GM23338 (cell line): Measurements from ENCODE around the gene CTTN. TPM values are rescaled to one million over a fixed set of nuclear protein-coding genes. Genes with fewer than 3 reads are reported as not detected.

Experiments used
- ATAC-seq: fragments of 200-7000 bp; cut with Tn5 transposase; 3 replicates; pipeline ENCODE4 v1.9.1; 2020
- DNase-seq: peaks from one replicate; pipeline ENCODE4 v3.0.0-alpha.2; 2015; ENCODE audit warnings: low spot score
- H2AFZ ChIP-seq: fragments of 200-600 bp; sonication (generic); 2 replicates; pipeline ENCODE4 v1.8.0; 2016; ENCODE audit warnings: antibody characterized with exemption, mild to moderate bottlenecking, moderate library complexity
- H3F3A ChIP-seq: fragments of 200-600 bp; sonication (generic); replicated peaks from 2 replicates; pipeline ENCODE4 v1.8.0; 2017; ENCODE audit warnings: antibody characterized with exemption, mixed run types, low read depth
- H3K27ac ChIP-seq: fragments of 200-600 bp; sonication (generic); 2 replicates; pipeline ENCODE4 v1.6.1; 2016; ENCODE audit warnings: low read depth
- H3K27me3 ChIP-seq: fragments of 200-600 bp; sonication (generic); 2 replicates; pipeline ENCODE4 v1.8.0; 2016; ENCODE audit warnings: mild to moderate bottlenecking, mixed run types, moderate library complexity; ENCODE audit not compliant: insufficient read depth
- H3K36me3 ChIP-seq: fragments of 200-600 bp; sonication (generic); 2 replicates; pipeline ENCODE4 v1.8.0; 2016; ENCODE audit warnings: mild to moderate bottlenecking; ENCODE audit not compliant: insufficient read depth
- H3K4me1 ChIP-seq: fragments of 200-600 bp; sonication (generic); 2 replicates; pipeline ENCODE4 v1.8.0; 2016; ENCODE audit warnings: mild to moderate bottlenecking, moderate library complexity; ENCODE audit not compliant: insufficient read depth
- H3K4me2 ChIP-seq: fragments of 200-600 bp; sonication (generic); 2 replicates; pipeline ENCODE4 v1.7.1; 2017; ENCODE audit warnings: mixed run types
- H3K4me3 ChIP-seq: fragments of 200-600 bp; sonication (generic); 2 replicates; pipeline ENCODE4 v1.6.1; 2016; ENCODE audit warnings: mixed run types
- H3K79me2 ChIP-seq: fragments of 200-600 bp; sonication (generic); replicated peaks from 2 replicates; pipeline ENCODE4 v1.8.0; 2017; ENCODE audit warnings: mild to moderate bottlenecking; ENCODE audit not compliant: insufficient read depth
- H3K9me2 ChIP-seq: fragments of 200-600 bp; sonication (generic); 2 replicates; pipeline ENCODE4 v1.8.0; 2017; ENCODE audit not compliant: insufficient read depth
- H4K20me1 ChIP-seq: fragments of 200-600 bp; sonication (generic); replicated peaks from 2 replicates; pipeline ENCODE4 v1.8.0; 2017; ENCODE audit warnings: mild to moderate bottlenecking; ENCODE audit not compliant: insufficient read depth
- H3K27ac Mint-ChIP-seq: 2 replicates; pipeline ENCODE4 v1.8.0; 2020; ENCODE audit warnings: inconsistent platforms, mild to moderate bottlenecking, moderate library complexity, mixed read lengths
- H3K27me3 Mint-ChIP-seq: 3 replicates; pipeline ENCODE4 v1.8.0; 2022; ENCODE audit warnings: low read depth, mild to moderate bottlenecking, moderate library complexity, mixed read lengths, inconsistent platforms; ENCODE audit not compliant: insufficient read depth, poor library complexity
- H3K36me3 Mint-ChIP-seq: 3 replicates; pipeline ENCODE4 v1.8.0; 2021; ENCODE audit warnings: low read depth, mild to moderate bottlenecking, inconsistent platforms, moderate library complexity, mixed read lengths
- H3K4me1 Mint-ChIP-seq: 3 replicates; pipeline ENCODE4 v1.8.0; 2020; ENCODE audit warnings: mild to moderate bottlenecking, inconsistent platforms, mixed read lengths
- H3K4me3 Mint-ChIP-seq: 3 replicates; pipeline ENCODE4 v1.8.0; 2021; ENCODE audit warnings: moderate library complexity, mild to moderate bottlenecking, inconsistent platforms, mixed read lengths
- H3K9me3 Mint-ChIP-seq: 3 replicates; pipeline ENCODE4 v1.8.0; 2020; ENCODE audit warnings: moderate library complexity, mild to moderate bottlenecking, inconsistent platforms, mixed read lengths
- CREB1 ChIP-seq: fragments of 250-450 bp; sonication (Bioruptor Pico); IDR thresholded peaks from 2 replicates; pipeline ENCODE4 v1.5.0; 2020; ENCODE audit warnings: low read depth, mild to moderate bottlenecking, moderate library complexity
- EZH2 ChIP-seq: fragments of 200-600 bp; sonication (generic); IDR thresholded peaks from one replicate; pipeline ENCODE4 v1.8.0; 2017; ENCODE audit warnings: antibody characterized with exemption, mild to moderate bottlenecking, low read depth; ENCODE audit not compliant: unreplicated experiment
- EZH2phosphoT487 ChIP-seq: fragments of 200-600 bp; sonication (generic); IDR thresholded peaks from one replicate; pipeline ENCODE4 v1.8.1; 2018; ENCODE audit warnings: antibody characterized with exemption; ENCODE audit not compliant: unreplicated experiment
- JUNB ChIP-seq: IDR thresholded peaks from one replicate; pipeline ENCODE4 v1.6.1; 2016; ENCODE audit warnings: antibody characterized with exemption; ENCODE audit not compliant: unreplicated experiment
- NANOG ChIP-seq: IDR thresholded peaks from 2 replicates; pipeline ENCODE4 v1.6.1; 2016; ENCODE audit warnings: antibody characterized with exemption, borderline replicate concordance
- POLR2AphosphoS5 ChIP-seq: IDR thresholded peaks from 2 replicates; pipeline ENCODE4 v1.6.1; 2016; ENCODE audit warnings: antibody characterized with exemption, low read depth
- ZNF114 ChIP-seq: fragments of 250-450 bp; sonication (Bioruptor Pico); IDR thresholded peaks from 2 replicates; pipeline ENCODE4 v1.5.0; 2020; ENCODE audit warnings: mild to moderate bottlenecking, moderate library complexity
- ZNF331 ChIP-seq: fragments of 250-450 bp; sonication (Bioruptor Pico); IDR thresholded peaks from 2 replicates; pipeline ENCODE4 v1.5.0; 2020; ENCODE audit warnings: low read depth, mild to moderate bottlenecking, moderate library complexity
- polyA plus RNA-seq: library from polyadenylated mRNA; unstranded; fragments of >200 nt; fragmentation: Nextera tagmentation; extraction: Ambion mirVana; gene quantifications from 2 replicates; pipeline ENCODE4 v1.2.1, GENCODE V29; 2016
- total RNA-seq: library from RNA; depleted of rRNA; stranded (reverse); fragments of >200 nt; shearing (Covaris generic); gene quantifications from 2 replicates; pipeline ENCODE4 v1.2.3, GENCODE V29; 2014
- TF ChIP-seq, protein P1 (sequence below), 2 experiments: fragments of 200-600 bp in 1 of 2; sonication (generic) in 1 of 2; conservative IDR thresholded peaks; 2 replicates each; pipeline versions ENCODE4 v1.5.1 to v1.6.1; 2016 to 2017; ENCODE audit warnings: antibody characterized with exemption in 2 of 2, low read depth in 2 of 2, mild to moderate bottlenecking in 2 of 2, moderate library complexity in 1 of 2
- TF ChIP-seq, protein P2 (sequence below): IDR thresholded peaks from one replicate; pipeline ENCODE4 v1.6.1; 2018; ENCODE audit warnings: antibody characterized with exemption; ENCODE audit not compliant: unreplicated experiment

Gene CTTN
- total and polyA plus RNA-seq, 2 experiments from 2014 or later = 163 to 343 TPM

DNA sequence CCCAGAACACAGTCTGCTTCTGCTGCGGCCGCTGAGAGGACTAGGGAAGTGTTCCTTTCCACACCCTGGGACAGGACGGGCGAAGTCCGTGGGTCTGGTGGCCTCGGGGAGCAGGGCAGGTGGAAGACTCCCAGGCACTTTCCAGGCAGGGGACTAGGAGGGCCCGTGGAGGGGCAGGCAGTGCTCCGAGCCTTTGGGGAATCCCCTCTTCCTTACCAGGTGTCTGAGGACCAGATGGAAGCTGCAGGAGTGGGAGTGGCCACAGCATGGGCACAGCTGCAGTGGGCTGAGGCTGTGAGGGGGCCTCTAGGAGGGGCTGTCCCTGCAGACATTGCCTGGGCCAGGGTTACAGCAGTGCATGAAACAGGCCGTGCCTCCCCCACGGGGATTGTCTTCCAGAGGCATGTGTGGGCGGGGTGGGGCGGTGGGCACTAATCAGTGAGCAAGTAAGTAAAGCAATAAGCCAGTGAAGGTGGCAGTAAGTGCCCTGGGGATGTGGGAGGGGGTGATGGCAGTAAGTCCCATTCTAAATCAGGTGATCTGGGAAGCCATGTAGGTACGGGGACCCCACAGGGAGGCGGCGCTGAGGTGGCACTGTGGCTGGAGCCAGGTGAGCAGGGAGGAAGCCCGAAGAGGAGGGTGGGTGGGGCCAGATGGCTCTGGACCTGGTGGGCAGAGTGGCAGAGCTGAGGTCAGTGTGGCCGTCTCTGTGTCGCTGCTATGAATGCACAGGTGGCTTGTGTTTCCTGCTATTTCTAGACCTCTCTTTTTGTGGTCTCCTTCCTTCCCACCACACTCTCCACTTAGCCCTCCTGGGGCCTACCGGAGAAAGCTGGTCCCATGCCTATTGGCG is 66.4 kb downstream of the CTTN start (continued):
- TF ChIP-seq POLR2AphosphoS5 (no peak), EZH2 (no peak), JUNB (no peak), NANOG (no peak), ZNF114 (CRISPR knock-in tag) (no peak), CREB1 (CRISPR knock-in tag) (no peak)
- TF ChIP-seq, protein P1, sequence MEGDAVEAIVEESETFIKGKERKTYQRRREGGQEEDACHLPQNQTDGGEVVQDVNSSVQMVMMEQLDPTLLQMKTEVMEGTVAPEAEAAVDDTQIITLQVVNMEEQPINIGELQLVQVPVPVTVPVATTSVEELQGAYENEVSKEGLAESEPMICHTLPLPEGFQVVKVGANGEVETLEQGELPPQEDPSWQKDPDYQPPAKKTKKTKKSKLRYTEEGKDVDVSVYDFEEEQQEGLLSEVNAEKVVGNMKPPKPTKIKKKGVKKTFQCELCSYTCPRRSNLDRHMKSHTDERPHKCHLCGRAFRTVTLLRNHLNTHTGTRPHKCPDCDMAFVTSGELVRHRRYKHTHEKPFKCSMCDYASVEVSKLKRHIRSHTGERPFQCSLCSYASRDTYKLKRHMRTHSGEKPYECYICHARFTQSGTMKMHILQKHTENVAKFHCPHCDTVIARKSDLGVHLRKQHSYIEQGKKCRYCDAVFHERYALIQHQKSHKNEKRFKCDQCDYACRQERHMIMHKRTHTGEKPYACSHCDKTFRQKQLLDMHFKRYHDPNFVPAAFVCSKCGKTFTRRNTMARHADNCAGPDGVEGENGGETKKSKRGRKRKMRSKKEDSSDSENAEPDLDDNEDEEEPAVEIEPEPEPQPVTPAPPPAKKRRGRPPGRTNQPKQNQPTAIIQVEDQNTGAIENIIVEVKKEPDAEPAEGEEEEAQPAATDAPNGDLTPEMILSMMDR (conservative IDR thresholded peaks at IDR 0.05; ENCODE audit: low read depth in 2 of 2) = no peak

DNA sequence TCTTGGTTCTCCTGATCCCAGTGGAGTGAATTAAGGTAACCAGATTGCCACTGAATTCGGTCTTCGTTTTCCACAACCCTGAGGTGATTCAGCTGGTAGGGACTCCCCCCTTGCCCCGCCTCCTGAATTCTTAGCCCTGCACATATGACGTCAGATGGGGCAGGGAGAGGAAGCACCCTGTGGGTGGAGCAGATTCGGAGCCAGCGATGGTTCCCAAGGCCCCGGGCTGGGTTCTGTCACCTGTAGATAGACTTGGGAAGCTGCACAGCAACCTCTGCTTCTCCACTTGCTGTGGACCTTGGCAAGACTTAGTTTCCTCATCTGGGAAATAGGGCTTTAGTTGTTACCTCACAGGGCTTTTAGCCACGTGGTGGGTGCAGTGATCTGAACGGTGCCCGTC is 67.8 kb downstream of the CTTN start:
- Mint-ChIP-seq H3K9me3 (0 out of 3 replicates have a peak, but pooled peaks cover 5% of the 10 kb centered on the region), H3K4me3 (no peak overlapping the region), H3K27ac (no peak overlapping the region), H3K27me3 (peaks cover 7% of the 10 kb centered on the region), H3K36me3 (peaks cover 5% of the 10 kb centered on the region), H3K4me1 (peaks cover 33% of the 10 kb centered on the region)
- Histone ChIP-seq H3K9me2 (no peaks in the 10 kb centered on the region), H3K27ac (no peak overlapping the region), H3F3A (no peaks in the 10 kb centered on the region), H3K4me3 (no peak overlapping the region), H3K36me3 (no peaks in the 10 kb centered on the region), H4K20me1 (no peaks in the 10 kb centered on the region), H3K4me1 (no peaks in the 10 kb centered on the region), H2AFZ (no peak overlapping the region), H3K79me2 (no peaks in the 10 kb centered on the region), H3K27me3 (no peaks in the 10 kb centered on the region), H3K4me2 (no peak overlapping the region)
- no peak for ATAC-seq
- DNase-seq = no peak
- TF ChIP-seq ZNF114 (CRISPR knock-in tag) (no peak), POLR2AphosphoS5 (no peak), ZNF331 (CRISPR knock-in tag) (no peak), EZH2 (no peak), EZH2phosphoT487 (no peak)
- TF ChIP-seq, protein P2, sequence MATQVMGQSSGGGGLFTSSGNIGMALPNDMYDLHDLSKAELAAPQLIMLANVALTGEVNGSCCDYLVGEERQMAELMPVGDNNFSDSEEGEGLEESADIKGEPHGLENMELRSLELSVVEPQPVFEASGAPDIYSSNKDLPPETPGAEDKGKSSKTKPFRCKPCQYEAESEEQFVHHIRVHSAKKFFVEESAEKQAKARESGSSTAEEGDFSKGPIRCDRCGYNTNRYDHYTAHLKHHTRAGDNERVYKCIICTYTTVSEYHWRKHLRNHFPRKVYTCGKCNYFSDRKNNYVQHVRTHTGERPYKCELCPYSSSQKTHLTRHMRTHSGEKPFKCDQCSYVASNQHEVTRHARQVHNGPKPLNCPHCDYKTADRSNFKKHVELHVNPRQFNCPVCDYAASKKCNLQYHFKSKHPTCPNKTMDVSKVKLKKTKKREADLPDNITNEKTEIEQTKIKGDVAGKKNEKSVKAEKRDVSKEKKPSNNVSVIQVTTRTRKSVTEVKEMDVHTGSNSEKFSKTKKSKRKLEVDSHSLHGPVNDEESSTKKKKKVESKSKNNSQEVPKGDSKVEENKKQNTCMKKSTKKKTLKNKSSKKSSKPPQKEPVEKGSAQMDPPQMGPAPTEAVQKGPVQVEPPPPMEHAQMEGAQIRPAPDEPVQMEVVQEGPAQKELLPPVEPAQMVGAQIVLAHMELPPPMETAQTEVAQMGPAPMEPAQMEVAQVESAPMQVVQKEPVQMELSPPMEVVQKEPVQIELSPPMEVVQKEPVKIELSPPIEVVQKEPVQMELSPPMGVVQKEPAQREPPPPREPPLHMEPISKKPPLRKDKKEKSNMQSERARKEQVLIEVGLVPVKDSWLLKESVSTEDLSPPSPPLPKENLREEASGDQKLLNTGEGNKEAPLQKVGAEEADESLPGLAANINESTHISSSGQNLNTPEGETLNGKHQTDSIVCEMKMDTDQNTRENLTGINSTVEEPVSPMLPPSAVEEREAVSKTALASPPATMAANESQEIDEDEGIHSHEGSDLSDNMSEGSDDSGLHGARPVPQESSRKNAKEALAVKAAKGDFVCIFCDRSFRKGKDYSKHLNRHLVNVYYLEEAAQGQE = no peak
